T follicular helper cell (primary cell): ENCODE results near the gene PADI3.

Experiments used
- DNase-seq: peaks from one replicate; pipeline ENCODE4 v3.0.0-alpha.2; 2020; ENCODE audit warnings: low read depth

PADI3 gene

GRCh38 chr1:17274186-17275170 is 25.6 kb downstream of the PADI3 start:
- no peak for DNase-seq

DNA sequence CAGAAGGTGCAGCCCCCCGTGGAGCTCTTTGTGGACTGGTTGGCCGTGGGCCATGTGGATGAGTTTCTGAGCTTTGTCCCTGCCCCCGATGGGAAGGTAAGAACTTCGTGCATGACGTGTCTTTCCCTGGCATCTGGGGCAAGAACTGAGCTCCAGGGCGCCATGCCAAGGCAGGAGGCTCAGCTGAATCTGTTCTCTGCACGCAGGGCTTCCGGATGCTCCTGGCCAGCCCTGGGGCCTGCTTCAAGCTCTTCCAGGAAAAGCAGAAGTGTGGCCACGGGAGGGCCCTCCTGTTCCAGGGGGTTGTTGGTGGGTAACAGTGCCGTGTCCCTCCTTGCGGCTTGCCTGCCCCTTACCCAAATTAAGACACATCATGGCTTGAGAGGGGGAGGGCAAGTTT is 27.7 kb downstream of the PADI3 start:
- no peak for DNase-seq

DNA sequence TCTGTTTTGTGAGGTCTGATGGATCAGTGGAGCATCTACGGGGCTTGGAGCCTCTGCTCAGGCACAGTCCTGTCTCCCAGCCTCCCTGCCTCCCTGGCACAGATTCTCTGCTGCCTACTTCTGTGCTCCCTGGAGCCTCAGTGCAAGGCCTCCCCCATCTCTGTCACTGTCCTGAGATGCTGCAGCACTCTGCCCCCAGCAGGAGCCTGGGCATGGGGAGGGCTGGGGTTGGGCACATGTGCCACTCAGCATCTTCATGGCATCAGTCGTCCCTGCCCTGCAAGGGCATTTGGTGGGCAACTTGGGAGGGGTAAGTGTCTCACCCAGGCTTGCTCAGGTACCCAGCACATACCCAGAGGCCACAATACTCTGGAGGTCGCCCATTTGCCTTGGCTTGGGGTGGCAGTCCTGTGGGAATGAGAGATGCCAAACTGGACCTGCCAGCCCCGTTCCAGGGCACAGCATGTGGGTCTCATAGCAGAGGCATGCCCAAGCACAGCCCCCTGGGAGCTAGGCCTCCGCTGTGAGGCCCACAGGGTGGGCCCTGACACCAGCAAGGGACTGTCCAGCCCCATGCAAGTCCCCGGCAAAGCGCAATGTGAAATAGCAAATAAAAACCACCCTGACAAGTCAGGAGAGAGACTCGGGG is 28.7 kb downstream of the PADI3 start:
- DNase-seq: no peak

DNA sequence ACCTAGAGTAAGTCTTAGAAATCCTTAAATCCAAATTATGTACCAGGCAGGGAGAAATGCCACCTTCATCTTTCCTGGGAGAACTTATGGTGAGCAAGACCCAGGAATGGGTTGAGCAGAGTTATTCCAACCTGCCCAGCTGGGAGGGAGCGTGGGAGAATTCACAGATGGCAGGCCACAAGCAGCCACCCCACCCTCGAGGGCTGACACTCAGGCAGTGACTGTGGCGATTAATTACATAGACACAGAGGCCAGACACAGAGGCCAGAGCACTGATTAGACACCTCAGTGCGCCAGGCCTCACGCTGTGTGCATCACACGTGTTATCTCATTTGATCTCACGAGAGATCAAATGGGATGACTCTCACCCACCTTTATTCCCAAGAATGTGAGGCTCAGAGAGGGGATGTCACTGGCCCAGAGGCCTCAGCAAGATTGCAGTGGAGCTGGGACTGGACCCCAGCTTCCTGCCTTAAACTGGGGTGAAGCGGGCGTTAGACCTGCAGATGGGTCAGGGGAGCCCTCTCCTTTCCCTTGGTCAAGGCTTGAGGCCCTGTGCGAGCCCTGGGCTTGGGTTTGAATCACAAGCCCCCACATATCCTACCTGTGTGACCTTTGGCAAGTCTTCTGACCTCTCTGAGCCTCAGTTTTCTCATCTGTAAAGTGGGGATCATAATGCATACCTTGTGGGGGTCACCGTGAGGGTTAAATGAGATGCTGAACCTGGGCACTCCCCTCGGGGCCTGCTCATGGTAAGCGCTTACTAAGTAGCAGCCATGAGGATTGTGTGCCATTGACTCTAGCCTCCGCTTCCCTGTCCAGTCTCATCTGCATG is 30.3 kb downstream of the PADI3 start:
- DNase-seq: no peak

GRCh38 chr1:17280436-17280835 is 31.5 kb downstream of the PADI3 start:
- no peak for DNase-seq

DNA sequence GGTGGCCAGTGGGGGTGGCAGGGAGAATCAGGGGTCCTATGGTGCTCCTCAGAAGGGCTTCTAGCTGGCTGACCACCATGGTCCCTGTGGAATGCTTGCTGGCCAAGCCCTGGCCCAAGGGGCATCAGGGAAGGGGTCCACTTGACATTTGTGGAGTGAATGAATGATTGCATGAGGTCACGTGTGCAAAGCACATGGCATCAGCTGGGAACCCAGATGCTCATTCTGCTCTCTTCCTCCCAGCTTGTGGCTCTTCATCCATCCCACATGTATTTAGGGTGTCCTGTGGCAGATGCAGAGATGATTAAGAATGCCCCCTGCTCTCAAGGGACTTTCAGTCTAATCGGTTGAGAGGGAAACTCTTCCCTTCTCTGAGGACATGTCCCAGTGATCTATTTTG is 32.0 kb downstream of the PADI3 start:
- no peak for DNase-seq

DNA sequence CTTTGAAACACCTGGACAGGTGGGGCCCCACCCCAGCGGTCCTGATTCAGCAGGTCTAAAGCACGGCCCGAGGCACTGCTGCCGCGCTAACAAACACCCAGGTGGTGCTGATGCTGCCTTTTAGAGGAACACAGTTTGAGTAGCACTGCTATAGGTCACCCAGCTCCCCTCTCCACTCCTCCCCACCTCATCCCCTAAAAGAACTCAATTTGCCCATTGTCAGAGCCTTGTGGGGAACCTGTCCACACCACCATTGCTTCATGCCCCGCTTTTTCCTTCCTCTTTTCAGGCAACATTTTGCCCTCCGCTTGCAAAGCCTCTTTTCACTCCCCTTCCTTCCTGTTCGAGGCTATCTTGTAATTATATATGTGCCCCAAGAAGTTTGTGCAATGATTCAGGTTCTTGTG is 32.9 kb downstream of the PADI3 start:
- DNase-seq: no peak

DNA sequence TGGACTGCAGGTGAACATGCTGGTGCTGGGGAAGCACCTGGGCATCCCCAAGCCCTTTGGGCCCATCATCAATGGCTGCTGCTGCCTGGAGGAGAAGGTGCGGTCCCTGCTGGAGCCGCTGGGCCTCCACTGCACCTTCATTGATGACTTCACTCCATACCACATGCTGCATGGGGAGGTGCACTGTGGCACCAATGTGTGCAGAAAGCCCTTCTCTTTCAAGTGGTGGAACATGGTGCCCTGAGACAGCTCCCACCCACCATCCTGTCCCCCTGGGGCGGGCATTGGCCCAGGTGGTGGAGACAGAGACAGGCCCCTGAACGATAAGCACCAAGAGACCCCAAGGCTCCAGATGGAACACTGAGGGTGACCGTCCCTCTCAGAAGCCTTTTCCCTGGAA is 33.9 kb downstream of the PADI3 start:
- DNase-seq: no peak

DNA sequence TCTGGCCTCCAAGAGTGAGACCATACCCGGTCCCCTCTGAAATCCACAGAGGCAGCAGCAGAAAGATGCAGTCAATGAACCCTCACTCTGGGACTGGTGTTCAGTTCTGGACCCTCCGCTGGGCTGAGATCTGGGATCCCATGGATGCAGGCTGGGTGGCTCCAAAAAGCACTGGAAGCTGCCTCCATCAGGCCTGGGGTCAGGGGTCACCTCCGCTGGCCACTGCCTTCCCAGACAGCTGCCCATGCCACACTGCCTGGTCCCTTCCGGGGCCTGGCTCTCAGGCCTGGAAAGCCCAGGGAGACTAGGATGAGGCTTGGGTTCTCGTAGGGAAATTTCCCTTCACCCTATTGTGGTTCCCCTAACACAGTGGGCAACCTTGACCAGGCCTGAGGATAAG is 37.7 kb downstream of the PADI3 start:
- DNase-seq: no peak

DNA sequence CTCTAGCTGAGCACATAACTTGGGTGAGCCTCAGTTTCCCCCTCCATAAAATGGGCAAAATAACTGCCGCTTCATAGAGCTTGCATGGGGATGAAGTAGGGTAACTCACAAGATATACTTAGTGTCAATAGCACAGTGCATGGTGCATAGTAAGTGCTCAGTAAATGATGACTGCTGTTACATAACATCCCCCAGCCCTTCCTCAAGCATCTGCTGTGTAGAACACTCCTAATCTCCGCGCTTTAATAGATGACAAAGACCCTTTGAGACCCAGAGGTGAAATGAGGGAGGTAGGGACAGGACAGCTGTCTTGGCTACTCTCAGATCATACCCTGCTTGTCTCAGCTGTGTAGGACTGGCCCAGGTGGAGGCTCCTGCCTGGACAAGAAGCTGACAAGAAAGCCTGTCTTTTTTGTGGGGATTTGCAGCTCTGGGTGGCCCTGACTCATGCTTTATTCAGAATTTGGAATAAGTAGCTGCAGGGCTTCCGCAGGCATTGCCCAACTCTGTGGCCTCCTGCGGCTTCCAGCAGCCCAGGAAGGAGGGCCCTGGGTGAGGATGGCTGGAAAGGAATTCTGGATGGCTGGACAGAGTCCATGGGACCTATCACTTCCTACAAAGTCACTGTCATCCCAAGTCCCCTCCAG is 38.4 kb downstream of the PADI3 start:
- no peak for DNase-seq

DNA sequence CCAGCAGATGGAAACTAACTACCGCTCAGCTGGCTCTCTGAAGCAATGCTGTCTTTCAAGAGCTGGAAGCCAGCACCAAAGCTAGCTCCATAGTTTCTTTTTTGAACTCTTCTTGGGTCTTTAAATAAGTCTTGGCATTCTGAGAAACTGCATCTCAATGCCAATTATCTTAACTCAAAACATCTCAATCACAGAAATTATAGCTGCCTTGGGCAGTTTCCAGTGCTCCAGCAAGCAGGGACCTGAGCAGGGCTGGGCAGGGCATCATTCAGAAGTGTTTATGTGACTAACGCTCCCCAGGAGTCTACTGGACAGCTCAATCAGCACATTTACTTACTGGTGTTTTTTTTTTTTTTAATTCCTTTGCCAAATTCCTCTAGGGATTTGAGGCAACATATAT is 40.8 kb downstream of the PADI3 start:
- no peak for DNase-seq

DNA sequence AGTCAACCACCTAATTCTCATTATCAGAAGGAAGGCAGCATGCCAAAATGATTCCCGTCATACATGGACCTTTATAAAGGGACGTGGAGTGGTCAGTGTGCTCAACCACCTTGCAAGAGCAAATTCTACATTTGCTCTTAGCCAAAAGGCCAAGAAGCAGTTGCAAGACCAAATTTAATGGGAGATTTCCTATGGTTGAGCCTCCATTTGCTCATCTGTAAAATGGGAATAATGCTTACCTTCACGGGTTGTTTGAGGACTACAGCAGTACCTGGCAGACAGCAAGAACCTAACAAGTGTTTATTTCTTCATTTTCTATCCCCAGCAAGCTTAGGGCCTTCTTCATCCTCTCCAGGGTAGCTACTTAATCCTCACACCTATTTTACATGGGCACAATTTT is 41.7 kb downstream of the PADI3 start:
- no peak for DNase-seq

- DNase-seq: no peak
These were observed 43.6 kb downstream of the PADI3 start for GRCh38 chr1:17292299-17293160.

GRCh38 chr1:17293681-17294425 is 45.0 kb downstream of the PADI3 start:
- no peak for DNase-seq

- no peak for DNase-seq
These were observed 46.4 kb downstream of the PADI3 start for GRCh38 chr1:17295292-17295691.

DNA sequence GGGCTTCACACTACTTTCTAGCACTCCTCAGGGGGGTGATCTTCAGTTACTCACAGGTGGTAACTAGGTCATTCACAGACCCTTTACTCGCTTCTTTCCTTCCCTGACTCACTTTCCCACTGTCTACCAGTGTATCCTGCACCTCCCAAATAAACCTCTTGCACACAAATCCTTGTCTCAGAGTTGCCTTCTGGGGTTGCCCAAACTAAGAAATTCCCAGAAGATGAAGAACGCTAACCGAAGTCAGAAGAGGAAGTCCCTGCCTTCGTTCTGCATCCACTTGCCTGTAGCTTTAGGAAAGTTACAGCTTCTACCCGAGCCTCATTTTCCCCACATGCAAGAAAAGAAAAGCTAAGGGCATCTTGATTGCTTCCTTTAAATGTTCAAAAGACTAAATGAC is 47.2 kb downstream of the PADI3 start:
- no peak for DNase-seq

GRCh38 chr1:17297991-17298390 is 49.1 kb downstream of the PADI3 start:
- DNase-seq: no peak

DNA sequence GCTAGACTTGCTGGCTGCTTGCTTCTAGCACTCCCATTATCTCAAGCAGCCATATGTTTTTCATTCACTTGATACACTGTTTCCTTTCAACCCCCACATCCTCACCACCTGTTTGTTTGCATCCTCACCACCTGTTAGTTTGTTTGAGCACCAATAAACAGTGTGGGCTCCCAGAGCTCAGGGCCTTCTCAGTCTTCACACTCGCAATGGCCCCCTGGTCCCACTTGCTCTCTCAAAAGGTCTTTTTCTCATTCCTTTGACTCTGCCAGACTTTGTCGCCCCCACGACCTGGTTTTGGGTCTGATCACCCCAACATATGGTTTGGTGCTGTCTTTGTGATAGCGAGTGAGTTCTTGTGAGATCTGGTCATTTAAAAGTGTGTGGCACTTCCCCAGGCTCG is 52.9 kb downstream of the PADI3 start:
- no peak for DNase-seq

DNA sequence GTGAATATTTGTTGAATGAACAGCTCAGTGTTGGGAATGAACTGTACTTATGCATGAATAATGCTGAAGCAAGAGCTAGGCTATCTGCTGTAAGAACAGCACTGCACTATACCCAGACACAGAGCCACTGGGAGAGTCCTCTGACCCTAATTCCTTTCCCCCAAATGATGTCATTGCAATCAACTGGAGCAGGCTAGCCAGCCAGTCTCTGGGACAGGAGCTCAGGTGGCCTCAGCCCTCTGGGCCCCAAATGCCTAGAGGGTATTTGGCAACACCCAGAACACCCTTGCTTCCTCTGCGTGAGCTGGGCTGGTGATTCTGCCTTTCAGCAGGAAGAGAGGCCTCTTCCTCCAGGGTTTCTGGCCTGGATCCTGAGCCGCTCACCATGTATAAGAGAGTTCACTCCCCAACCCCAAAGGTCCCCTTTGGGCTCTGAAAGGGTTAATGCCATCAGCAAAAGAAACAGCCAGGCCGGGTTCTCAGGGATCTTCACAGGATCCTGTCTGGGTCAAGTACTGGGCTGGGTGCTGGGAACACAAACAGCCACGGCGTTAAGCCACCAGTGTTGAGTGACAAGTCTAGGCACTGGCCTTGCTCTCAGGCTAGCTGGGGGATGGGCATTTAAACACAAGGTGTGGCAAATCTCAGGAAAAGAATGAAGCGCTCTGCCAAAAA is 55.4 kb downstream of the PADI3 start:
- no peak for DNase-seq

DNA sequence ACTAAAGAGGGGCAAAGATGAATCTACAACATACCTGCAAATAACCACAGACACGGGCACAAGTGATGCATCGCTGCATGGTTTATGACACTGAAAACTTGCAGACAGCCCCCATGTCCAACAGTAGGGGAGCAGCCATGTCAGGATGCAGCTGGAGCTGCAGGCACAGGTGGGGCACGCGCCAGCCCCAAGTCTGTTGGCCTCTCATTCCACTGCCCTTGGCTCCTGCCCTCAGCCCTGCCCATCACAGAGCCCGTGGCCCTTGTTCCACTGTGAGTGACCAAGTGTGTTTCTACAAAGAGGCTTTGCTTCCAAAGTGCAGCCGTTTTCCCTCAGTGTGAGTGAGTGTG is 55.9 kb downstream of the PADI3 start:
- DNase-seq: no peak
